ENCODE measurements around the gene GALNT18.

Gene GALNT18

GRCh38 chr11:11569936-11570491 lies 51.8 kb downstream of the GALNT18 start:
- no peak for DNase-seq (ENCODE audit: low read depth)
- H3K4me3 ChIP-seq (ENCODE audit: low read depth, low read length) = no peak overlapping the region
- in situ Hi-C loops (cut with HindIII; ENCODE audit: low sequenced_read_pairs) = no loop called here
- TF ChIP-seq CTCF (IDR thresholded peaks at IDR 0.05; ENCODE audit: low read depth, low read length, missing control alignments) = no peak

GRCh38 chr11:11568651-11569229 lies 53.1 kb downstream of the GALNT18 start:
- in situ Hi-C loops (cut with HindIII; ENCODE audit: low sequenced_read_pairs) = no loop called here
- DNase-seq (ENCODE audit: low read depth) = no peak
- no peak overlapping the region for H3K4me3 ChIP-seq (ENCODE audit: low read depth, low read length)
- TF ChIP-seq CTCF (IDR thresholded peaks at IDR 0.05; ENCODE audit: low read depth, low read length, missing control alignments) = no peak

GRCh38 chr11:11567936-11568650 lies 53.7 kb downstream of the GALNT18 start:
- DNase-seq (ENCODE audit: low read depth) = peak; percentile 19
- in situ Hi-C loops (cut with HindIII; ENCODE audit: low sequenced_read_pairs) = no loop called here
- TF ChIP-seq CTCF (IDR thresholded peaks at IDR 0.05; ENCODE audit: low read depth, low read length, missing control alignments) = no peak
- no peak overlapping the region for H3K4me3 ChIP-seq (ENCODE audit: low read depth, low read length)

GRCh38 chr11:11565636-11566035 lies 56.2 kb downstream of the GALNT18 start:
- no peak for TF ChIP-seq CTCF (IDR thresholded peaks at IDR 0.05; ENCODE audit: low read depth, low read length, missing control alignments)
- in situ Hi-C loops (cut with HindIII; ENCODE audit: low sequenced_read_pairs) = no loop called here
- H3K4me3 ChIP-seq (ENCODE audit: low read depth, low read length) = no peak overlapping the region
- no peak for DNase-seq (ENCODE audit: low read depth)

- in situ Hi-C loops (cut with HindIII; ENCODE audit: low sequenced_read_pairs) = loop anchor here (5.0 kb wide), 2 partner anchors 64 to 86 kb away; no protein-coding TSS in a partner anchor
Observed at GRCh38 chr11:11563200-11563975, 58.4 kb downstream of the GALNT18 start.

More at GRCh38 chr11:11563200-11563975, 58.4 kb downstream of the GALNT18 start:
- no peak for TF ChIP-seq CTCF (IDR thresholded peaks at IDR 0.05; ENCODE audit: low read depth, low read length, missing control alignments)
- H3K4me3 ChIP-seq (ENCODE audit: low read depth, low read length) = no peak overlapping the region
- no peak for DNase-seq (ENCODE audit: low read depth)

Data from astrocyte of the cerebellum (primary cell).